Spleen (tissue), 7 donors: ENCODE measurements around the gene VPS9D1.

Experiments used
- POLR2A ChIP-seq, 3 donors: fragments of 450-650 bp; IDR thresholded peaks; one replicate each; pipeline ENCODE4 v1.5.1; 2017; ENCODE audit warnings: antibody characterized with exemption in 3 of 3, mild to moderate bottlenecking in 1 of 3
- POLR2AphosphoS5 ChIP-seq, 3 donors: sonication (generic); formaldehyde crosslinking; IDR thresholded peaks; one replicate each; pipeline ENCODE4 v1.5.1; 2017; ENCODE audit warnings: antibody characterized with exemption in 3 of 3
- TF ChIP-seq, protein P1 (sequence below), 11 experiments: fragments of 200-600 bp in 7 of 11; fragments of 450-650 bp in 4 of 11; sonication (generic) in 4 of 11; IDR thresholded peaks in 8 of 11; conservative IDR thresholded peaks in 3 of 11; 1 replicate in 7 of 11; 2 replicates in 4 of 11; pipeline versions ENCODE4 v1.4.0 to v1.8.0; 2016 to 2021; ENCODE audit warnings: antibody characterized with exemption in 11 of 11, inconsistent platforms in 4 of 11, mild to moderate bottlenecking in 1 of 11
- donor health status: DM: no; HTN: no; CAD: no; lungs with moderate emphysema.
- donor health status: DM: no; HTN: no; CAD: no.
- donor health status: DM: no; HTN: no; CAD: no.

DNA sequence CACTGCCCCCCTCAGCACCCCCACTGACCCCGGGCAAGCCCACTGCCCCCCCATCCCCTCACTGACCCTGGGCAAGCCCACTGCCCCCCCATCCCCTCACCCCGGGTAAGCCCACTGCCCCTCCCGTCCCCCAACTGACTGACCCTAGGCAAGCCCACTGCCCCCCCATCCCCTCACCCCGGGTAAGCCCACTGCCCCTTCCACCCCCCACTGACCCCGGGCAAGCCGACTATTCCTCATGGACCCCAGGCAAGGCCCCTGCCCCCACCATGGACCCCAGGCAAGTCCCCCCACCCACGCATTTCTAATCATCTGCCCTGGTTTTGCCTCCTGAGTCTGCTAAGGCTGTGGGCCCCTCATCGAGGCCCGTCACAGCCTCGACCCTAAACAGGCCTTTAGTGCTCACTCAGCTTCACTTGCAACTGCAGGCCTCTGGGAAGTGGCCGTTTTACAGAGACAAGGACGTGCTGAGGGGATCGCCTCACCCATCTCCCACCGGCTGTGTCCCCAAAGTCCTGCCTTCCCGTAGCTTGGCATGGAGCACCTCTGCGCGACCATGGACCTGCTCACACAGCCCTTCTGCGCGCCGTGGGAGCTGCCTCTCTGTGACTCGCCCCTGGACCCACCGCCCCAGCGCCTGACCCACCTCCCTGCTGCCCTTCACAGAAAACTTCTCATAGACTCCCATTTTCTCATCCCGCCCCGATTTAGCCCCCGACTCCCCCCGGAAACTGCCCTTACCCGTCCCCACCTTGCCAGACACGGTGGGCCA, 3.6 kb downstream of the VPS9D1 start:
- TF ChIP-seq, protein P1, sequence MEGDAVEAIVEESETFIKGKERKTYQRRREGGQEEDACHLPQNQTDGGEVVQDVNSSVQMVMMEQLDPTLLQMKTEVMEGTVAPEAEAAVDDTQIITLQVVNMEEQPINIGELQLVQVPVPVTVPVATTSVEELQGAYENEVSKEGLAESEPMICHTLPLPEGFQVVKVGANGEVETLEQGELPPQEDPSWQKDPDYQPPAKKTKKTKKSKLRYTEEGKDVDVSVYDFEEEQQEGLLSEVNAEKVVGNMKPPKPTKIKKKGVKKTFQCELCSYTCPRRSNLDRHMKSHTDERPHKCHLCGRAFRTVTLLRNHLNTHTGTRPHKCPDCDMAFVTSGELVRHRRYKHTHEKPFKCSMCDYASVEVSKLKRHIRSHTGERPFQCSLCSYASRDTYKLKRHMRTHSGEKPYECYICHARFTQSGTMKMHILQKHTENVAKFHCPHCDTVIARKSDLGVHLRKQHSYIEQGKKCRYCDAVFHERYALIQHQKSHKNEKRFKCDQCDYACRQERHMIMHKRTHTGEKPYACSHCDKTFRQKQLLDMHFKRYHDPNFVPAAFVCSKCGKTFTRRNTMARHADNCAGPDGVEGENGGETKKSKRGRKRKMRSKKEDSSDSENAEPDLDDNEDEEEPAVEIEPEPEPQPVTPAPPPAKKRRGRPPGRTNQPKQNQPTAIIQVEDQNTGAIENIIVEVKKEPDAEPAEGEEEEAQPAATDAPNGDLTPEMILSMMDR (IDR thresholded peaks at IDR 0.05 in 8 of 11, conservative IDR thresholded peaks at IDR 0.05 in 3 of 11) = no peak
- TF ChIP-seq POLR2A (IDR thresholded peaks at IDR 0.05) = no peak
- peak in 2 of 3 donors; percentile 24 to 62 for TF ChIP-seq POLR2AphosphoS5 (IDR thresholded peaks at IDR 0.05)
